Ovary (tissue), 9 donors: Measurements from ENCODE around the gene ZCCHC14. TPM values are rescaled to one million over a fixed set of nuclear protein-coding genes. Genes with fewer than 3 reads are reported as not detected.

Source experiments
- DNase-seq, 5 donors: peaks; one replicate each; pipeline ENCODE4 v3.0.0-alpha.2; 2019 to 2020
- H3K27ac ChIP-seq, 2 donors: fragments of 200-600 bp; one replicate each; pipeline versions ENCODE4 v1.5.1 to v1.8.0; 2019 to 2022
- H3K27me3 ChIP-seq: fragments of 200-600 bp; one replicate; pipeline ENCODE4 v1.8.0; 2022
- H3K36me3 ChIP-seq: fragments of 200-600 bp; sonication (generic); one replicate; pipeline ENCODE4 v1.5.1; 2019
- H3K4me1 ChIP-seq: one replicate; pipeline ENCODE4 v1.8.1; 2013; ENCODE audit warnings: mild to moderate bottlenecking, moderate library complexity; ENCODE audit not compliant: insufficient read depth
- H3K4me3 ChIP-seq: fragments of 200-600 bp; sonication (generic); one replicate; pipeline ENCODE4 v1.5.1; 2017
- H3K9me3 ChIP-seq, 2 donors: fragments of 200-600 bp in 1 of 2; sonication (generic) in 1 of 2; one replicate each; pipeline versions ENCODE4 v1.5.1 to v1.8.1; 2013 to 2019; ENCODE audit warnings: mild to moderate bottlenecking in 1 of 2, moderate library complexity in 1 of 2
- CTCF ChIP-seq, 3 donors: fragments of 450-650 bp in 2 of 3; fragments of 200-600 bp in 1 of 3; IDR thresholded peaks; one replicate each; pipeline versions ENCODE4 v1.5.1 to v1.8.0; 2016 to 2022; ENCODE audit warnings: antibody characterized with exemption in 3 of 3, mild to moderate bottlenecking in 1 of 3
- EP300 ChIP-seq: sonication (generic); formaldehyde crosslinking; IDR thresholded peaks from one replicate; pipeline ENCODE4 v1.6.1; 2017; ENCODE audit warnings: antibody characterized with exemption
- POLR2A ChIP-seq: fragments of 450-650 bp; IDR thresholded peaks from one replicate; pipeline ENCODE4 v1.6.1; 2017; ENCODE audit warnings: antibody characterized with exemption, mild to moderate bottlenecking, moderate library complexity
- WGBS, 3 donors: extraction: QIAGEN DNeasy Blood & Tissue Kit in 1 of 3; methylation state at CpG; one replicate each; pipeline versions ENCODE4 v1.1.5 to v1.1.7; 2013 to 2017; 5-methylcytosine and 5-hydroxymethylcytosine counted together
- intact Hi-C, 4 donors: fragments of 100-400 bp; cut with DNase I; formaldehyde crosslinking; loops; one replicate each; pipeline versions ENCODE4 v1.11.0 to v1.15.1; 2022 to 2023
- polyA plus RNA-seq, 2 donors: library from polyadenylated mRNA; stranded (reverse); fragments of 200-250 nt in 1 of 2; fragments of 350-450 nt in 1 of 2; fragmentation: Illumina TruSeq in 1 of 2; extraction: RNeasy Lipid Tissue Mini Kit (QIAGEN cat#74804) in 1 of 2; gene quantifications; one replicate each; pipeline ENCODE4 v1.2.3, GENCODE V29; 2013 to 2014
- total RNA-seq, 7 donors: library from RNA; depleted of rRNA in 2 of 7; stranded (reverse); fragments of >200 nt in 2 of 7; fragmentation: NEBNext Ultra II Directional in 3 of 7; extraction: Animal tissue kit (Norgen Biotek cat#: 25700) in 3 of 7; gene quantifications; one replicate each; pipeline versions ENCODE4 v1.1.0 to v1.2.4, GENCODE V29; 2016 to 2023
- donor health status: DM: no; HTN: no; CAD: no; lungs with moderate emphysema.
- donor health status: DM: no; HTN: no; CAD: no.
- donor health status: Bipolar disorder and iron deficiency.
- donor health status: DM: yes; HTN: yes; CAD: no.
- donor health status: DM: no; HTN: no; CAD: no.
- donor health status: DM: yes; HTN: yes; CAD: no.

ZCCHC14 gene
- total and polyA plus RNA-seq, 9 donors, result 16.1 to 37.6 (median 31.0) TPM

DNA sequence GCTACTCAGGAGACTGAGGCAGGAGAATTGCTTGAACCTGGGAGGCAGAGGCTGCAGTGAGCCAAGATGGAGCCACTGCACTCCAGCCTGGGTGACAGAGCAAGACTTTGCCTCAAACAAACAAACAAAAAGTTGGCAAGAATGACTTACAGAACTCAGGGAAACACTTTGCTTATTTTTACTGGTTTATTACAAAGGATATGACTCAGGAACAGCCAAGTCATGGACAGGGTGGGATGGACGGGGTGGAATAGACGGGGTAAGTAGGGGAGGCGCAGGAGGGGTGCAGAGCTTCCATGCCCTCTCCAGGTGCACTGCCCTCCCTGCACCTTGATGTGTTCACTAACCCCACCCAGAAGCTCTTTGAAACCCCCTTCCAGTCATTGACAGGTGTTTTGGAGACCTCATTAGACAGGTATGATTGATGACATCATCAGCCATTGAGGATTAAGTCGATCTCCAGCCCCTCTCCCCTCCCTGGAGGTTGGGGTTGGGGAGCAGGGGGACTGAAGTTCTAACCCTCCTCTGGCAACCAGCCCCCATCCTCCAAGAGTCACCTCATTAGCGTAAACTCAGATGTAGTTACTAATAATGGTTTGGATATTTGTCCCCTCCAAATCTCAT, 41.3 kb upstream of the ZCCHC14 start:
- Histone ChIP-seq H3K4me3 (no peak overlapping the region), H3K27ac (no peak overlapping the region), H3K27me3 (no peaks in the 10 kb centered on the region), H3K9me3 (peaks cover 0 to 6% of the 10 kb centered on the region in 2 donors), H3K4me1 (no peaks in the 10 kb centered on the region), H3K36me3 (no peaks in the 10 kb centered on the region)
- TF ChIP-seq EP300 (no peak), POLR2A (no peak), CTCF (IDR thresholded peaks at IDR 0.05) (no peak)
- intact Hi-C loops, result no loop called here
- DNase-seq, result no peak
- 74 to 87% (median 81%) methylated on average over 5 of the region's 5 CpGs for WGBS, 3 donors

- H3K27me3 ChIP-seq, result no peaks in the 10 kb centered on the region
- H3K4me1 ChIP-seq, result no peaks in the 10 kb centered on the region
- no peak overlapping the region for H3K27ac ChIP-seq
- H3K9me3 ChIP-seq, result peaks cover 0 to 6% of the 10 kb centered on the region in 2 donors
- TF ChIP-seq EP300 (no peak), POLR2A (no peak), CTCF (IDR thresholded peaks at IDR 0.05) (no peak)
- H3K4me3 ChIP-seq, result no peak overlapping the region
- DNase-seq, result no peak
- H3K36me3 ChIP-seq, result no peaks in the 10 kb centered on the region
- WGBS, 3 donors, result 0 to 79% (median 44%) methylated on average over 1 of the region's 1 CpG
- intact Hi-C loops, result no loop called here
Measured at GRCh38 chr16:87533061-87533460, 40.2 kb upstream of the ZCCHC14 start.

DNA sequence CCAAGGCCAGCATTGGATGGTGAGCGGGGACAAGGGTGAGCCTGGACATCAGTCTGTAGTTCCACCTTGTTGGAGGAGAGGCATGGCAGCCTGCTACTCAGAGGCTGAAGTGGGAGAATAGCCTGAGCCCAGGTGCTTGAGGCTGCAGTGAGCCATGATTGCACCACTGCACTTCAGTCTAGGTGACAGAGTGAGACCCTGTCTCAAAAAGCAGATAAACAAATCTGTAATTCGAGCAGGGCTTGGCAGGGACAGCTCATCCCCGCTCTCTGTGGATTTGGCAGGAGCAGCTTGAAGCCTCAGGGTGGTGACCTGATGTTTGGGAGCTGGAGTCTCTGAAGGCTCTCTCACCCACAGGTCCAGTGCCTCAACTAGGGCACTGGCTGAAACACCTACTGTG, 38.6 kb upstream of the ZCCHC14 start:
- intact Hi-C loops, result no loop called here
- DNase-seq, result no peak
- no peak overlapping the region for H3K4me3 ChIP-seq
- H3K27ac ChIP-seq, result no peak overlapping the region
- H3K4me1 ChIP-seq, result no peaks in the 10 kb centered on the region
- no peak for TF ChIP-seq CTCF (IDR thresholded peaks at IDR 0.05)
- TF ChIP-seq POLR2A, result no peak
- TF ChIP-seq EP300, result no peak
- peaks cover 0 to 6% of the 10 kb centered on the region in 2 donors for H3K9me3 ChIP-seq
- 43 to 62% (median 54%) methylated on average over 3 of the region's 3 CpGs for WGBS, 3 donors
- H3K36me3 ChIP-seq, result no peaks in the 10 kb centered on the region
- H3K27me3 ChIP-seq, result no peaks in the 10 kb centered on the region

DNA sequence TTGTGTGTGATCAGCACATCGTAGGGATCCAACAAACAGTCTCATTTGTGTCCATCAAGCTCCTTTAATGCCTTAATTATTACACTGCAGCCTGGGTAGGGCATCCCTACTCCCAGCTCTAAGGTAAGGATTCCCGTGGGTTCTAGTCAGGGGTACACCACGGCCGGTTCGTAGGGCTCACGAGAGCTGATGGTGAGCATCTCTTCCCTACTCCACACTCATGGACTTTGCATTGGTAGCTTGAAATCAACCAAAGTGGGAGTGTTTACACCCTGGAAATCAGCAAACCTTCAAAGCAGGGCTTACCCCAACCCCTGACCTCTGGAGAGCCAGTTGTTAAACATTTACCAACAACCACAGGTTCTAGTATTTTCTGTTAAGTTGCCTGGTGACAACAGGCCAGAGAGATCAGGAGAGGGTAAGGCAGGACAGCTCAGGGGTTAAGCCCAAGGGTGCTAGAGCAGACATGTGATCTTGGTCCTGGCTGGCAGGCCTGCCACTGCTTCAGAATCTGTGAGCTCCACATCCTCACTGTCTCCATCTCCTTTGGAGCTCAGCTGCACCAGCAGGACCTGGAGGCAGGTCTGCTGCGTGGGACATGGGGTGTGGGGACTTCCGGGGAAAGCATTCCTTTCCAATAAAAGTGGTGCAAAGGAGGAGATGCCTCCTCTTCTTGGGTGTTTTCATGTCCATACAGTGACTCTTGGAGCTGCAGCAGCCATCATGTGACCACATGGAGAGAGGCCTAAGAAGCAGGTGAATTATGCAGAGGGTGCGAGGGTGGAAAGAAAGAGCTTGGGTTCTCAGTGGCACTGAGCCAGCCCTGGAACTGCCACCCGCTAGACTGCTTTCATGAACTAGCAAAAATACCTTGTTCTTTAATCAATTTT, 36.1 kb upstream of the ZCCHC14 start:
- H3K27me3 ChIP-seq, result no peaks in the 10 kb centered on the region
- peaks cover 0 to 6% of the 10 kb centered on the region in 2 donors for H3K9me3 ChIP-seq
- TF ChIP-seq EP300, result no peak
- no peak for TF ChIP-seq POLR2A
- no peak for TF ChIP-seq CTCF (IDR thresholded peaks at IDR 0.05)
- intact Hi-C loops, result no loop called here
- no peak overlapping the region for H3K27ac ChIP-seq
- H3K36me3 ChIP-seq, result no peaks in the 10 kb centered on the region
- no peaks in the 10 kb centered on the region for H3K4me1 ChIP-seq
- no peak for DNase-seq
- no peak overlapping the region for H3K4me3 ChIP-seq
- 77 to 87% (median 82%) methylated on average over 10 of the region's 10 CpGs for WGBS, 3 donors
